K562 (cell line): ENCODE data around the gene PEX10. TPM values are rescaled to one million over a fixed set of nuclear protein-coding genes. Genes with fewer than 3 reads are reported as not detected.

Source experiments
- ATAC-seq: fragments of 200-7000 bp; cut with Tn5 transposase; 3 replicates; pipeline ENCODE4 v1.9.1; 2020; ENCODE audit warnings: moderate library complexity
- BruUV-seq: library from RNA; stranded (reverse); fragments of 400-500 nt; replicated peaks from 2 replicates; lab custom pipeline; 2021; lab: Mats Ljungman, UMichigan
- CTCF ChIA-PET: fragments of 300-600 bp; formaldehyde crosslinking; extraction: SDS; loops from one replicate; lab custom pipeline; 2021; ENCODE audit warnings: low intra/inter-chr PET ratio; lab: Yijun Ruan, JAX
- POLR2A ChIA-PET: fragments of 300-600, 350-650 bp; sonication (Branson Sonifier 250); formaldehyde crosslinking; extraction: SDS; loops from one replicate; lab custom pipeline; 2021; ENCODE audit warnings: antibody characterized with exemption, inconsistent platforms; lab: Yijun Ruan, JAX
- DNase-seq, 4 experiments: peaks; one replicate each; pipeline versions ENCODE4 v3.0.0 to v3.0.0-alpha.2; 2011 to 2018; ENCODE audit warnings: low spot score in 3 of 4, mixed read lengths in 3 of 4; ENCODE audit errors: extremely low read depth in 1 of 4
- FAIRE-seq: peaks from 2 replicates; lab custom pipeline; 2011; peaks lifted over from hg19 to GRCh38; lab: Jason Lieb, UNC
- H2AFZ ChIP-seq: 2 replicates; pipeline ENCODE4 v1.6.0; 2011; ENCODE audit warnings: low read depth, low read length, control low read depth, inconsistent platforms
- H3K27ac ChIP-seq: fragments of 200-600 bp; 3 replicates; pipeline ENCODE4 v1.8.0; 2011; ENCODE audit warnings: low read depth, mild to moderate bottlenecking, control low read depth, inconsistent platforms, low read length, moderate library complexity, mixed read lengths; ENCODE audit errors: extremely low read depth
- H3K27me3 ChIP-seq, 2 experiments: fragments of 300-600 bp in 1 of 2; 2 replicates in 1 of 2; 3 replicates in 1 of 2; pipeline versions ENCODE4 v1.6.0 to v1.8.0; 2011; ENCODE audit warnings: inconsistent platforms in 2 of 2, low read length in 2 of 2, mild to moderate bottlenecking in 1 of 2, mixed read lengths in 1 of 2, moderate library complexity in 1 of 2; ENCODE audit not compliant: control insufficient read depth in 2 of 2, insufficient read depth in 2 of 2
- H3K36me3 ChIP-seq: fragments of 300-600 bp; 3 replicates; pipeline ENCODE4 v1.8.0; 2011; ENCODE audit warnings: mild to moderate bottlenecking, low read length, inconsistent platforms; ENCODE audit not compliant: control insufficient read depth, insufficient read depth
- H3K4me1 ChIP-seq, 2 experiments: fragments of 200-600 bp in 1 of 2; replicated peaks in 1 of 2; 2 replicates in 1 of 2; 3 replicates in 1 of 2; pipeline versions ENCODE4 v1.5.1 to v1.8.0; 2011; ENCODE audit warnings: inconsistent platforms in 2 of 2, low read length in 2 of 2, mild to moderate bottlenecking in 1 of 2, mixed read lengths in 1 of 2, moderate library complexity in 1 of 2; ENCODE audit not compliant: control insufficient read depth in 2 of 2, insufficient read depth in 2 of 2
- H3K4me2 ChIP-seq: 2 replicates; pipeline ENCODE4 v1.6.1; 2011; ENCODE audit warnings: low read length, control low read depth, inconsistent platforms, mixed read lengths; ENCODE audit not compliant: insufficient read depth
- H3K4me3 ChIP-seq: fragments of 200-600 bp; sonication (generic), shearing (Covaris generic); 2 replicates; pipeline ENCODE4 v1.5.1; 2016; ENCODE audit warnings: control low read depth, inconsistent platforms
- H3K79me2 ChIP-seq: fragments of 200-600 bp; 3 replicates; pipeline ENCODE4 v1.8.0; 2011; ENCODE audit warnings: low read length, inconsistent platforms; ENCODE audit not compliant: control insufficient read depth, insufficient read depth
- H3K9ac ChIP-seq, 2 experiments: 2 replicates each; pipeline versions ENCODE4 v1.6.0 to v1.6.1; 2011; ENCODE audit warnings: low read depth in 2 of 2, low read length in 2 of 2, control low read depth in 1 of 2, inconsistent platforms in 1 of 2, mild to moderate bottlenecking in 1 of 2, mixed read lengths in 1 of 2; ENCODE audit not compliant: insufficient read depth in 1 of 2
- H3K9me1 ChIP-seq: one replicate; pipeline ENCODE4 v1.6.0; 2011; ENCODE audit warnings: inconsistent platforms, mild to moderate bottlenecking, low read length, moderate library complexity; ENCODE audit not compliant: control insufficient read depth, insufficient read depth
- H3K9me3 ChIP-seq: replicated peaks from 2 replicates; pipeline ENCODE4 v1.5.1; 2011; ENCODE audit warnings: low read depth, low read length, inconsistent platforms; ENCODE audit not compliant: control insufficient read depth, insufficient read depth
- H4K20me1 ChIP-seq: replicated peaks from 2 replicates; pipeline ENCODE4 v1.6.1; 2011; ENCODE audit warnings: low read length, inconsistent platforms, mixed read lengths; ENCODE audit not compliant: control insufficient read depth, insufficient read depth
- CHD7 ChIP-seq: fragments of 200-600 bp; sonication (generic); IDR thresholded peaks from one replicate; pipeline ENCODE4 v1.6.1; 2012; ENCODE audit warnings: mild to moderate bottlenecking, low read depth, low read length, inconsistent platforms
- CREM ChIP-seq: IDR thresholded peaks from 2 replicates; pipeline ENCODE4 v1.6.1; 2014; ENCODE audit warnings: antibody characterized with exemption, low read depth
- MCM2 ChIP-seq: fragments of 450-650 bp; IDR thresholded peaks from 2 replicates; pipeline ENCODE4 v1.6.1; 2017; ENCODE audit warnings: low read depth, mild to moderate bottlenecking
- PHTF2 ChIP-seq: fragments of 250-450 bp; sonication (Bioruptor Pico); IDR thresholded peaks from 2 replicates; pipeline ENCODE4 v1.5.0; 2021; ENCODE audit warnings: mild to moderate bottlenecking
- RAD51 ChIP-seq: fragments of 450-650 bp; IDR thresholded peaks from 2 replicates; pipeline ENCODE4 v1.7.1; 2016; ENCODE audit warnings: low read depth, mild to moderate bottlenecking, borderline replicate concordance
- TCFL5 ChIP-seq: fragments of 250-450 bp; sonication (Bioruptor Pico); conservative IDR thresholded peaks from 2 replicates; pipeline ENCODE4 v1.6.1; 2021; ENCODE audit warnings: mild to moderate bottlenecking, moderate library complexity, matching md5 sums
- ZFP36 ChIP-seq: fragments of 150-350 bp; IDR thresholded peaks from 2 replicates; pipeline ENCODE4 v1.6.1; 2018; ENCODE audit warnings: low read length, low read depth; ENCODE audit not compliant: partially characterized antibody
- WGBS: fragments of 100-300 bp; shearing (Covaris generic); methylation state at CpG from one replicate; pipeline ENCODE4 v1.1.6; 2016; ENCODE audit warnings: low coverage, mixed read lengths; ENCODE audit not compliant: insufficient coverage; ENCODE audit errors: missing lambda C conversion rate; 5-methylcytosine and 5-hydroxymethylcytosine counted together
- in situ Hi-C: fragments of 300-500 bp; cut with MboI; formaldehyde crosslinking; loops from 4 replicates; pipeline ENCODE4 v1.15.0; 2018; ENCODE audit warnings: inconsistent platforms, mixed read lengths
- intact Hi-C: fragments of 100-400 bp; cut with micrococcal nuclease; formaldehyde crosslinking; loops from 2 replicates; pipeline ENCODE4 v1.14.2; 2022
- polyA plus RNA-seq, 8 experiments: library from polyadenylated mRNA; depleted of rRNA in 4 of 8; stranded (reverse) in 5 of 8; unstranded in 3 of 8; fragments of >200 nt; fragmentation: Nextera tagmentation in 2 of 8; fragmentation: Illumina TruSeq in 1 of 8; extraction: Ambion mirVana in 2 of 8; extraction: Trizol in 1 of 8; gene quantifications; 2 replicates each; pipeline versions ENCODE4 v1.2.1 to v1.2.3, GENCODE V29; 2011 to 2014; ENCODE audit warnings: inconsistent platforms in 1 of 8, missing spikeins in 1 of 8
- total RNA-seq, 7 experiments: library from RNA; depleted of rRNA in 6 of 7; stranded (reverse); fragments of >200 nt in 6 of 7; fragmentation: Illumina TruSeq in 2 of 7; extraction: Trizol in 2 of 7; gene quantifications; 2 replicates each; pipeline versions ENCODE4 v1.2.1 to v1.2.3, GENCODE V29; 2011 to 2021; ENCODE audit warnings: low replicate concordance in 1 of 7

PEX10 gene
- total and polyA plus RNA-seq, 9 of the 15 experiments (the other 6 are each of a cell fraction or from before 2014, with no cell fraction given), result 0.03 to 26.2 (median 8.7) TPM

GRCh38 chr1:2457444-2457843 lies 45.1 kb upstream of the PEX10 start:
- no TSS peak for BruUV-seq
- no peak overlapping the region for H3K9ac ChIP-seq
- TF ChIP-seq PHTF2 (CRISPR knock-in tag), result no peak
- TF ChIP-seq MCM2, result no peak
- no peak for TF ChIP-seq TCFL5 (CRISPR knock-in tag)
- TF ChIP-seq RAD51, result no peak
- no peak for TF ChIP-seq CREM
- TF ChIP-seq CHD7, result no peak
- peak; percentile 80 for TF ChIP-seq ZFP36
- 1% methylated on average over 17 of the region's 17 CpGs for WGBS
- ATAC-seq, result no peak
- H3K9me1 ChIP-seq, result no peaks in the 10 kb centered on the region
- peaks cover 19 to 73% of the 10 kb centered on the region in 2 experiments; a peak in 3 of 5 replicates for H3K27me3 ChIP-seq
- intact Hi-C loops (no loop called here), in situ Hi-C loops (no loop called here)
- no peak overlapping the region for H3K4me3 ChIP-seq
- POLR2A ChIA-PET, result interaction anchor here (1.9 kb wide), 1 partner anchor 11 kb away, joined by 10 read pairs; no protein-coding TSS in a partner anchor
- CTCF ChIA-PET, result no interaction called here
- no peak for FAIRE-seq
- H3K4me2 ChIP-seq, result no peak overlapping the region
- H3K9me3 ChIP-seq, result no peaks in the 10 kb centered on the region
- H3K27ac ChIP-seq, result no peak overlapping the region
- H4K20me1 ChIP-seq, result peaks cover 7% of the 10 kb centered on the region; the same call in 1 of the 2 replicates
- no peak overlapping the region for H2AFZ ChIP-seq
- no peak for DNase-seq
- H3K79me2 ChIP-seq, result no peaks in the 10 kb centered on the region
- no peaks in the 10 kb centered on the region for H3K36me3 ChIP-seq
- H3K4me1 ChIP-seq, result peaks cover 0 to 64% of the 10 kb centered on the region in 2 experiments; a peak in 2 of 5 replicates
